WTC11 (cell line): ENCODE results near the gene PRKACA. TPM values are rescaled to one million over a fixed set of nuclear protein-coding genes. Genes with fewer than 3 reads are reported as not detected.
A peak's percentile ranks its signal among the peaks of the same experiment; 100 is the strongest.

Experiments
- ATAC-seq: fragments of 200-7000 bp; cut with Tn5 transposase; 2 replicates; pipeline ENCODE4 v1.10.0; 2021; ENCODE audit warnings: mild to moderate bottlenecking, moderate library complexity
- CTCF ChIA-PET: fragments of 300-600 bp; sonication (Branson Sonifier 250); formaldehyde crosslinking; loops from one replicate; lab custom pipeline; 2021; ENCODE audit warnings: antibody characterized with exemption; lab: Charles Lee
- POLR2A ChIA-PET: fragments of 350-600 bp; sonication (Branson Sonifier 250); formaldehyde crosslinking; loops from one replicate; lab custom pipeline; 2021; ENCODE audit warnings: antibody characterized with exemption; lab: Charles Lee
- DNase-seq: peaks from one replicate; pipeline ENCODE4 v3.0.0; 2021; ENCODE audit warnings: low spot score
- H3K27ac Mint-ChIP-seq: 2 replicates; pipeline ENCODE4 v1.8.0; 2021; ENCODE audit warnings: mixed read lengths
- H3K27me3 Mint-ChIP-seq: 2 replicates; pipeline ENCODE4 v1.8.0; 2021; ENCODE audit warnings: low read depth, mild to moderate bottlenecking, moderate library complexity, mixed read lengths
- H3K36me3 Mint-ChIP-seq: 2 replicates; pipeline ENCODE4 v1.8.0; 2021; ENCODE audit warnings: mixed read lengths
- H3K4me1 Mint-ChIP-seq: 2 replicates; pipeline ENCODE4 v1.8.0; 2022; ENCODE audit warnings: mixed read lengths
- H3K4me3 Mint-ChIP-seq: 2 replicates; pipeline ENCODE4 v1.8.0; 2021; ENCODE audit warnings: mild to moderate bottlenecking, moderate library complexity, mixed read lengths
- H3K9me3 Mint-ChIP-seq: 2 replicates; pipeline ENCODE4 v1.8.0; 2021; ENCODE audit warnings: mixed read lengths
- CREB1 ChIP-seq: sonication (generic); formaldehyde crosslinking; IDR thresholded peaks from 2 replicates; pipeline ENCODE4 v1.8.0; 2023; ENCODE audit warnings: mild to moderate bottlenecking, missing genetic modification reagents
- ETV6 ChIP-seq: sonication (generic); formaldehyde crosslinking; IDR thresholded peaks from 2 replicates; pipeline ENCODE4 v1.8.1; 2022; ENCODE audit warnings: mild to moderate bottlenecking, missing genetic modification reagents
- NFATC4 ChIP-seq: fragments of 250-450 bp; sonication (Bioruptor Pico); IDR thresholded peaks from 2 replicates; pipeline ENCODE4 v1.9.0; 2021; ENCODE audit warnings: mild to moderate bottlenecking
- NFE2L1 ChIP-seq: sonication (generic); formaldehyde crosslinking; IDR thresholded peaks from 2 replicates; pipeline ENCODE4 v1.8.1; 2023; ENCODE audit warnings: missing genetic modification reagents
- NFYB ChIP-seq: sonication (generic); formaldehyde crosslinking; conservative IDR thresholded peaks from 2 replicates; pipeline ENCODE4 v1.8.0; 2022; ENCODE audit warnings: low read depth, missing genetic modification reagents
- NR1H2 ChIP-seq: sonication (generic); formaldehyde crosslinking; IDR thresholded peaks from 2 replicates; pipeline ENCODE4 v1.9.0; 2021; ENCODE audit warnings: mild to moderate bottlenecking, moderate library complexity, missing genetic modification reagents
- NR3C1 ChIP-seq: sonication (generic); formaldehyde crosslinking; conservative IDR thresholded peaks from 2 replicates; pipeline ENCODE4 v1.8.1; 2023; ENCODE audit warnings: low read depth, mild to moderate bottlenecking, missing genetic modification reagents
- SMAD4 ChIP-seq: sonication (generic); formaldehyde crosslinking; IDR thresholded peaks from 2 replicates; pipeline ENCODE4 v1.8.0; 2022; ENCODE audit warnings: mild to moderate bottlenecking, missing genetic modification reagents
- TCF7 ChIP-seq: sonication (generic); formaldehyde crosslinking; IDR thresholded peaks from 2 replicates; pipeline ENCODE4 v1.8.0; 2022; ENCODE audit warnings: mild to moderate bottlenecking, low read depth, missing genetic modification reagents, moderate library complexity
- ZNF263 ChIP-seq: sonication (generic); formaldehyde crosslinking; IDR thresholded peaks from 2 replicates; pipeline ENCODE4 v1.8.1; 2022; ENCODE audit warnings: low read depth, mild to moderate bottlenecking, moderate library complexity, missing genetic modification reagents
- total RNA-seq: library from RNA; stranded (reverse); gene quantifications from 3 replicates; pipeline ENCODE4 v1.2.3, GENCODE V29; 2021
- TF ChIP-seq, protein P1 (sequence below): fragments of 250-450 bp; sonication (Bioruptor Pico); IDR thresholded peaks from 2 replicates; pipeline ENCODE4 v1.9.0; 2021; ENCODE audit warnings: mild to moderate bottlenecking
- TF ChIP-seq, protein P2 (sequence below): sonication (generic); formaldehyde crosslinking; IDR thresholded peaks from 2 replicates; pipeline ENCODE4 v1.8.1; 2022; ENCODE audit warnings: mild to moderate bottlenecking, missing genetic modification reagents, moderate library complexity, borderline replicate concordance
- TF ChIP-seq, protein P3 (sequence below): fragments of 250-450 bp; sonication (Bioruptor Pico); IDR thresholded peaks from 2 replicates; pipeline ENCODE4 v1.9.0; 2021; ENCODE audit warnings: mild to moderate bottlenecking, borderline replicate concordance
- TF ChIP-seq, protein P4 (sequence below): sonication (generic); formaldehyde crosslinking; IDR thresholded peaks from 2 replicates; pipeline ENCODE4 v1.8.0; 2023; ENCODE audit warnings: mild to moderate bottlenecking, missing genetic modification reagents
- TF ChIP-seq, protein P5 (sequence below): sonication (generic); formaldehyde crosslinking; IDR thresholded peaks from 2 replicates; pipeline ENCODE4 v1.8.0; 2022; ENCODE audit warnings: mild to moderate bottlenecking, missing genetic modification reagents

The PRKACA gene
- total RNA-seq, 1 experiment from 2014 or later = 37.8 TPM

DNA sequence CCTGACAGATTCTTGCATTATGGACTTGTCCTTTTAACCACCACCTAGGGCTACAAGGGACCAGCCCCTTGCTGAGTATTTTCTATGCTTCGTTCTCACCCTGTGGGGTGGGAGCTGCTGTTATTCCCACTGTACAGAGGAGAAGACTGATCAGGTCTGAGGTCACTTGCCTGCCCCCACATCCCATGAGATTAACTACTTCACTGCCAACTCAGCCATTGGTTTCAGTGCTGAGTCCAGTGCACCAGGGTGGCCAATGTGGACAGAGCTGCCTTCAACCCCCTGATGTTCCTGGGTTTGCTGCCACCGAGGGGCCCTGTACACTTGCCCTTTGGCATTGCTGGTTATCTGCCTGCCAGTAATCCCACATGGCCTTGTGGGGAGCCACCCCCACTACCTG is 6.9 kb downstream of the PRKACA start (continued):
- TF ChIP-seq, protein P1, sequence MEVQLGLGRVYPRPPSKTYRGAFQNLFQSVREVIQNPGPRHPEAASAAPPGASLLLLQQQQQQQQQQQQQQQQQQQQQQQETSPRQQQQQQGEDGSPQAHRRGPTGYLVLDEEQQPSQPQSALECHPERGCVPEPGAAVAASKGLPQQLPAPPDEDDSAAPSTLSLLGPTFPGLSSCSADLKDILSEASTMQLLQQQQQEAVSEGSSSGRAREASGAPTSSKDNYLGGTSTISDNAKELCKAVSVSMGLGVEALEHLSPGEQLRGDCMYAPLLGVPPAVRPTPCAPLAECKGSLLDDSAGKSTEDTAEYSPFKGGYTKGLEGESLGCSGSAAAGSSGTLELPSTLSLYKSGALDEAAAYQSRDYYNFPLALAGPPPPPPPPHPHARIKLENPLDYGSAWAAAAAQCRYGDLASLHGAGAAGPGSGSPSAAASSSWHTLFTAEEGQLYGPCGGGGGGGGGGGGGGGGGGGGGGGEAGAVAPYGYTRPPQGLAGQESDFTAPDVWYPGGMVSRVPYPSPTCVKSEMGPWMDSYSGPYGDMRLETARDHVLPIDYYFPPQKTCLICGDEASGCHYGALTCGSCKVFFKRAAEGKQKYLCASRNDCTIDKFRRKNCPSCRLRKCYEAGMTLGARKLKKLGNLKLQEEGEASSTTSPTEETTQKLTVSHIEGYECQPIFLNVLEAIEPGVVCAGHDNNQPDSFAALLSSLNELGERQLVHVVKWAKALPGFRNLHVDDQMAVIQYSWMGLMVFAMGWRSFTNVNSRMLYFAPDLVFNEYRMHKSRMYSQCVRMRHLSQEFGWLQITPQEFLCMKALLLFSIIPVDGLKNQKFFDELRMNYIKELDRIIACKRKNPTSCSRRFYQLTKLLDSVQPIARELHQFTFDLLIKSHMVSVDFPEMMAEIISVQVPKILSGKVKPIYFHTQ (CRISPR knock-in tag) = no peak
- TF ChIP-seq NR3C1 (CRISPR knock-in tag) (no peak), ETV6 (CRISPR knock-in tag) (no peak), NR1H2 (CRISPR knock-in tag) (no peak)
- TF ChIP-seq, protein P2, sequence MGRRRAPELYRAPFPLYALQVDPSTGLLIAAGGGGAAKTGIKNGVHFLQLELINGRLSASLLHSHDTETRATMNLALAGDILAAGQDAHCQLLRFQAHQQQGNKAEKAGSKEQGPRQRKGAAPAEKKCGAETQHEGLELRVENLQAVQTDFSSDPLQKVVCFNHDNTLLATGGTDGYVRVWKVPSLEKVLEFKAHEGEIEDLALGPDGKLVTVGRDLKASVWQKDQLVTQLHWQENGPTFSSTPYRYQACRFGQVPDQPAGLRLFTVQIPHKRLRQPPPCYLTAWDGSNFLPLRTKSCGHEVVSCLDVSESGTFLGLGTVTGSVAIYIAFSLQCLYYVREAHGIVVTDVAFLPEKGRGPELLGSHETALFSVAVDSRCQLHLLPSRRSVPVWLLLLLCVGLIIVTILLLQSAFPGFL (CRISPR knock-in tag) = no peak

DNA sequence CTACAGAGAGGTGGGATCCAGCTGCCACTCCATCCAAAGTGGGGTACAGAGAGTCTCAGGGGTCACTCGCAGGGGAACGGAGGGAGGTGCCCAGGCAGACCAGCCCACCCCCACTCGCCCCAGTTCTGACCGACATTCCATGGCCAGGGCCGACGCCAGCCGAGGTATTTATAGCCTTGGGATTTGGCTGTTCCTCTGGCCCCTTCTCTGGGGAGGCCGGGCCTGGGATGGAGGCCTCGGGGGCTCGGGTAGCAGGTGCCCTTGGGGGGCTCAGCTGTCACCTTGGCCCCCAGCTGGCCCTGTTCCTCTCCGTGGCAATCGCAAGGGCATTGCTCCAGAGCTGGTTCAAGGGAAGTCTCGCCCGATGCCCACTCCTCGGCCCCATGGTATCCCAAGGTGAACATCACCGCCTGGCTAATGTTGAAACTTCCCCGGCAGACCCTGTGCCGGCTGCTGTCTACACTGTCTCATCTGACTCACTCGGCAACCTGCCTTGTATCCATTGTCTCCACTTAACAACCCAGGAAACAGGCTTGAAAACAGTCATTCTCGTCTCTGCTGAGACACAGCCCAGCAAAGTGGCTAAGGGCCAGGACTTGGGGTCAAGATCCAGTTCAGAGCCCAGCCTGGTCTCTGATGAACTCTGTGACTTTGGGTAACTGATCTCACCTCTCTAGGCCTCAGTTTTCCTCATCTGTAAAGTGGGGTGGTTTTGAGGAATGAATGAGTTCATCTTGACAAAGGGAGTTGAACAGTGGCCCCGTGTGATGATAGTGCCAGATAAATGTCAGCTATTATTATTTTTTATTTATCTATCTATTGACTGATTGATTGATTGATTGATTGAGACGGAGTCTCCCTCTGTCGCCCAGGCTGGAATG is 9.7 kb downstream of the PRKACA start:
- ATAC-seq (no peak), DNase-seq (no peak)
- Mint-ChIP-seq H3K4me3 (no peak overlapping the region), H3K4me1 (peaks cover 10% of the 10 kb centered on the region), H3K27ac (peak overlapping the region; percentile 79), H3K27me3 (no peaks in the 10 kb centered on the region), H3K9me3 (no peaks in the 10 kb centered on the region), H3K36me3 (no peaks in the 10 kb centered on the region)
- CTCF ChIA-PET = interaction anchor here (0.6 to 1.4 kb wide), 2 partner anchors 29 to 67 kb away, joined by 3 to 4 read pairs; partner anchors contain the start of gene ASF1B
- TF ChIP-seq ZNF263 (CRISPR knock-in tag) (no peak), NR1H2 (CRISPR knock-in tag) (no peak), NFATC4 (no peak)
- POLR2A ChIA-PET = no interaction called here

DNA sequence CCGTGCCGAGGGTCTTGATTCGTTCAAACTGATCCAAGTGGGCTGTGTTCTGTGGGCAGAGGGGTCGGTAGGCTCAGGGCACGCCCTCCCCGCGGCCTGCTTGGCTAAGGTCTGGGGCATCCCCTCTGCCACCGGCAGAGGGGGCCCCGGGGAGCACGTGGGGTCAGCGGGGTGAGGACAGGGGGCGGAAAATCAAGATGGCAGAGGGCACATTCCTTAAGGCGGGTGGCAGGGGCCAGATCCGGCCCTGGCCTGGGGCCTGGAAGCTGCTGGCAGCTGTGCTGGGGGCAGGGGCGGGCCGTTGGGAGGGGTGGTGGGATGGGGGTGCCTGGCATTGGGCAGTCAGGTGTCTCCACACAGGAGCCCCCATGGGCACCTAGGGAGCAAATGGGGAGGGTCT is 10.7 kb downstream of the PRKACA start:
- POLR2A ChIA-PET = no interaction called here
- ATAC-seq (peak; percentile 60; the same call in 1 of the 2 replicates), DNase-seq (no peak)
- no peak for TF ChIP-seq TCF7 (CRISPR knock-in tag)
- no peak for TF ChIP-seq NFYB (CRISPR knock-in tag)
- Mint-ChIP-seq H3K36me3 (no peaks in the 10 kb centered on the region), H3K4me3 (no peak overlapping the region), H3K27me3 (no peaks in the 10 kb centered on the region), H3K4me1 (peaks cover 4% of the 10 kb centered on the region), H3K9me3 (no peaks in the 10 kb centered on the region), H3K27ac (no peak overlapping the region)
- CTCF ChIA-PET = interaction anchor here (0.6 to 1.4 kb wide), 2 partner anchors 30 to 66 kb away, joined by 3 to 4 read pairs; partner anchors contain the start of gene ASF1B

DNA sequence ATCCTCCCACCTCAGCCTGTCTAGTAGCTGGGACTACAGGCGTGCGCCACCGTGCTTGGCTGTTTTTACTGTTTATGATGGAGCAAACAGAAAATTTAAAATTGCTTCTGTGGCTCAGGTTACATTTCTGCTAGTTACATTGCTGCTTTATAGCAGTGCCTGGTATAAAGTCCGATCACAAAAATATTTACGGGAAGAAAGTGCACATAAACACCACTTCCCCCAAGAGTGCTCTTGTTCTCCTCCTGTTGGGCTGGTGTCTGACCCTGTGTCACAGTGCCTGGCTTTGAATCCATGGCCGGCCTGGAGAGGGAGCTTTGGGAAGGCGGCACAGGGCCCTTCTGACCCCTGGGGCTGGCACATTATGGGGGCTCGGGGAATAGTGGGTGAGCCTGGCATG is 11.9 kb downstream of the PRKACA start:
- ATAC-seq = no peak
- Mint-ChIP-seq H3K27ac (no peak overlapping the region), H3K4me3 (no peak overlapping the region), H3K36me3 (no peaks in the 10 kb centered on the region), H3K4me1 (no peaks in the 10 kb centered on the region), H3K27me3 (no peaks in the 10 kb centered on the region), H3K9me3 (no peaks in the 10 kb centered on the region)
- POLR2A ChIA-PET = no interaction called here
- no peak for DNase-seq
- CTCF ChIA-PET = interaction anchor here (0.8 to 0.9 kb wide), 2 partner anchors 17 to 59 kb away, joined by 3 read pairs; no protein-coding TSS in a partner anchor
- no peak for TF ChIP-seq NFATC4
- no peak for TF ChIP-seq CREB1 (CRISPR knock-in tag)
- TF ChIP-seq, protein P3, sequence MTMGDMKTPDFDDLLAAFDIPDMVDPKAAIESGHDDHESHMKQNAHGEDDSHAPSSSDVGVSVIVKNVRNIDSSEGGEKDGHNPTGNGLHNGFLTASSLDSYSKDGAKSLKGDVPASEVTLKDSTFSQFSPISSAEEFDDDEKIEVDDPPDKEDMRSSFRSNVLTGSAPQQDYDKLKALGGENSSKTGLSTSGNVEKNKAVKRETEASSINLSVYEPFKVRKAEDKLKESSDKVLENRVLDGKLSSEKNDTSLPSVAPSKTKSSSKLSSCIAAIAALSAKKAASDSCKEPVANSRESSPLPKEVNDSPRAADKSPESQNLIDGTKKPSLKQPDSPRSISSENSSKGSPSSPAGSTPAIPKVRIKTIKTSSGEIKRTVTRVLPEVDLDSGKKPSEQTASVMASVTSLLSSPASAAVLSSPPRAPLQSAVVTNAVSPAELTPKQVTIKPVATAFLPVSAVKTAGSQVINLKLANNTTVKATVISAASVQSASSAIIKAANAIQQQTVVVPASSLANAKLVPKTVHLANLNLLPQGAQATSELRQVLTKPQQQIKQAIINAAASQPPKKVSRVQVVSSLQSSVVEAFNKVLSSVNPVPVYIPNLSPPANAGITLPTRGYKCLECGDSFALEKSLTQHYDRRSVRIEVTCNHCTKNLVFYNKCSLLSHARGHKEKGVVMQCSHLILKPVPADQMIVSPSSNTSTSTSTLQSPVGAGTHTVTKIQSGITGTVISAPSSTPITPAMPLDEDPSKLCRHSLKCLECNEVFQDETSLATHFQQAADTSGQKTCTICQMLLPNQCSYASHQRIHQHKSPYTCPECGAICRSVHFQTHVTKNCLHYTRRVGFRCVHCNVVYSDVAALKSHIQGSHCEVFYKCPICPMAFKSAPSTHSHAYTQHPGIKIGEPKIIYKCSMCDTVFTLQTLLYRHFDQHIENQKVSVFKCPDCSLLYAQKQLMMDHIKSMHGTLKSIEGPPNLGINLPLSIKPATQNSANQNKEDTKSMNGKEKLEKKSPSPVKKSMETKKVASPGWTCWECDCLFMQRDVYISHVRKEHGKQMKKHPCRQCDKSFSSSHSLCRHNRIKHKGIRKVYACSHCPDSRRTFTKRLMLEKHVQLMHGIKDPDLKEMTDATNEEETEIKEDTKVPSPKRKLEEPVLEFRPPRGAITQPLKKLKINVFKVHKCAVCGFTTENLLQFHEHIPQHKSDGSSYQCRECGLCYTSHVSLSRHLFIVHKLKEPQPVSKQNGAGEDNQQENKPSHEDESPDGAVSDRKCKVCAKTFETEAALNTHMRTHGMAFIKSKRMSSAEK (CRISPR knock-in tag) = no peak
- TF ChIP-seq, protein P4, sequence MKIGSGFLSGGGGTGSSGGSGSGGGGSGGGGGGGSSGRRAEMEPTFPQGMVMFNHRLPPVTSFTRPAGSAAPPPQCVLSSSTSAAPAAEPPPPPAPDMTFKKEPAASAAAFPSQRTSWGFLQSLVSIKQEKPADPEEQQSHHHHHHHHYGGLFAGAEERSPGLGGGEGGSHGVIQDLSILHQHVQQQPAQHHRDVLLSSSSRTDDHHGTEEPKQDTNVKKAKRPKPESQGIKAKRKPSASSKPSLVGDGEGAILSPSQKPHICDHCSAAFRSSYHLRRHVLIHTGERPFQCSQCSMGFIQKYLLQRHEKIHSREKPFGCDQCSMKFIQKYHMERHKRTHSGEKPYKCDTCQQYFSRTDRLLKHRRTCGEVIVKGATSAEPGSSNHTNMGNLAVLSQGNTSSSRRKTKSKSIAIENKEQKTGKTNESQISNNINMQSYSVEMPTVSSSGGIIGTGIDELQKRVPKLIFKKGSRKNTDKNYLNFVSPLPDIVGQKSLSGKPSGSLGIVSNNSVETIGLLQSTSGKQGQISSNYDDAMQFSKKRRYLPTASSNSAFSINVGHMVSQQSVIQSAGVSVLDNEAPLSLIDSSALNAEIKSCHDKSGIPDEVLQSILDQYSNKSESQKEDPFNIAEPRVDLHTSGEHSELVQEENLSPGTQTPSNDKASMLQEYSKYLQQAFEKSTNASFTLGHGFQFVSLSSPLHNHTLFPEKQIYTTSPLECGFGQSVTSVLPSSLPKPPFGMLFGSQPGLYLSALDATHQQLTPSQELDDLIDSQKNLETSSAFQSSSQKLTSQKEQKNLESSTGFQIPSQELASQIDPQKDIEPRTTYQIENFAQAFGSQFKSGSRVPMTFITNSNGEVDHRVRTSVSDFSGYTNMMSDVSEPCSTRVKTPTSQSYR (CRISPR knock-in tag) = no peak
- no peak for TF ChIP-seq SMAD4 (CRISPR knock-in tag)
- TF ChIP-seq NR1H2 (CRISPR knock-in tag) = no peak
- TF ChIP-seq NFE2L1 (CRISPR knock-in tag) = no peak
- TF ChIP-seq, protein P5, sequence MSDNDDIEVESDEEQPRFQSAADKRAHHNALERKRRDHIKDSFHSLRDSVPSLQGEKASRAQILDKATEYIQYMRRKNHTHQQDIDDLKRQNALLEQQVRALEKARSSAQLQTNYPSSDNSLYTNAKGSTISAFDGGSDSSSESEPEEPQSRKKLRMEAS (CRISPR knock-in tag) = no peak
- TF ChIP-seq NR3C1 (CRISPR knock-in tag) = no peak
